Calu3 (cell line): ENCODE measurements around the gene FSCN2. TPM values are rescaled to one million over a fixed set of nuclear protein-coding genes. Genes with fewer than 3 reads are reported as not detected.

Experiments used
- BruUV-seq: library from RNA; stranded (reverse); fragments of 400-500 nt; replicated peaks from 2 replicates; lab custom pipeline; 2021; lab: Mats Ljungman, UMichigan
- CTCF ChIA-PET: fragments of 300-600 bp; sonication (Branson Sonifier 250); formaldehyde crosslinking; loops from one replicate; lab custom pipeline; 2022; ENCODE audit warnings: antibody characterized with exemption; lab: Charles Lee
- DNase-seq: peaks from one replicate; pipeline ENCODE4 v3.0.0; 2022
- H3K27ac Mint-ChIP-seq: one replicate; pipeline ENCODE4 v1.8.0; 2022; ENCODE audit warnings: mixed read lengths; ENCODE audit not compliant: unreplicated experiment
- H3K27me3 Mint-ChIP-seq: one replicate; pipeline ENCODE4 v1.8.0; 2022; ENCODE audit warnings: mixed read lengths; ENCODE audit not compliant: unreplicated experiment
- H3K36me3 Mint-ChIP-seq: one replicate; pipeline ENCODE4 v1.8.0; 2022; ENCODE audit warnings: mild to moderate bottlenecking, moderate library complexity, mixed read lengths; ENCODE audit not compliant: insufficient read depth, unreplicated experiment
- H3K4me1 Mint-ChIP-seq: one replicate; pipeline ENCODE4 v1.8.0; 2022; ENCODE audit warnings: mild to moderate bottlenecking, low read depth, mixed read lengths; ENCODE audit not compliant: unreplicated experiment
- H3K4me3 Mint-ChIP-seq: one replicate; pipeline ENCODE4 v1.8.0; 2022; ENCODE audit warnings: mild to moderate bottlenecking, low read depth, moderate library complexity, mixed read lengths; ENCODE audit not compliant: unreplicated experiment
- H3K9me3 Mint-ChIP-seq: one replicate; pipeline ENCODE4 v1.8.0; 2022; ENCODE audit warnings: low read depth, mixed read lengths; ENCODE audit not compliant: unreplicated experiment
- CTCF ChIP-seq: fragments of 200-600 bp; IDR thresholded peaks from one replicate; pipeline ENCODE4 v1.8.0; 2022; ENCODE audit warnings: antibody characterized with exemption; ENCODE audit not compliant: unreplicated experiment
- intact Hi-C: fragments of 100-400 bp; cut with micrococcal nuclease; formaldehyde crosslinking; loops from one replicate; pipeline ENCODE4 v1.10.0; 2022; ENCODE audit not compliant: unreplicated experiment
- total RNA-seq: library from RNA; stranded (reverse); gene quantifications from 2 replicates; pipeline ENCODE4 v1.2.3, GENCODE V29; 2022

The FSCN2 gene
- total RNA-seq, 1 experiment from 2014 or later = 5.5 TPM

- CTCF ChIA-PET = no interaction called here
- BruUV-seq = no TSS peak
- DNase-seq = no peak
- Mint-ChIP-seq H3K9me3 (no peaks in the 10 kb centered on the region), H3K27ac (peak overlapping the region; percentile 77), H3K4me3 (peak overlapping the region; percentile 100), H3K4me1 (peaks cover 20% of the 10 kb centered on the region), H3K27me3 (no peaks in the 10 kb centered on the region), H3K36me3 (peaks cover 83% of the 10 kb centered on the region)
- intact Hi-C loops = loop anchor here (10.0 kb wide), 1 partner anchor 472 kb away; no protein-coding TSS in a partner anchor
- TF ChIP-seq CTCF = no peak
These were observed 11.7 kb upstream of the FSCN2 start for GRCh38 chr17:81516439-81516838.

GRCh38 chr17:81517009-81517338, 11.2 kb upstream of the FSCN2 start:
- no peaks in the 10 kb centered on the region for H3K9me3 Mint-ChIP-seq
- no peak for DNase-seq
- H3K27me3 Mint-ChIP-seq = no peaks in the 10 kb centered on the region
- H3K27ac Mint-ChIP-seq = peak overlapping the region; percentile 77
- TF ChIP-seq CTCF = no peak
- peak overlapping the region; percentile 100 for H3K4me3 Mint-ChIP-seq
- intact Hi-C loops = loop anchor here (10.0 kb wide), 1 partner anchor 472 kb away; no protein-coding TSS in a partner anchor
- H3K36me3 Mint-ChIP-seq = peaks cover 78% of the 10 kb centered on the region
- H3K4me1 Mint-ChIP-seq = peaks cover 17% of the 10 kb centered on the region
- no TSS peak for BruUV-seq
- CTCF ChIA-PET = interaction anchor here (0.6 kb wide), 1 partner anchor 35 kb away, joined by 3 read pairs; no protein-coding TSS in a partner anchor

- no peaks in the 10 kb centered on the region for H3K9me3 Mint-ChIP-seq
- H3K36me3 Mint-ChIP-seq = peaks cover 72% of the 10 kb centered on the region
- peak overlapping the region; percentile 100 for H3K4me3 Mint-ChIP-seq
- peak overlapping the region; percentile 88 for H3K27ac Mint-ChIP-seq
- intact Hi-C loops = loop anchor here (10.0 kb wide), 1 partner anchor 473 kb away; no protein-coding TSS in a partner anchor
- CTCF ChIA-PET = interaction anchor here (0.6 to 1.4 kb wide), 3 partner anchors 35 to 82 kb away, joined by 3 to 6 read pairs (median 3); no protein-coding TSS in a partner anchor
- no TSS peak for BruUV-seq
- no peak for TF ChIP-seq CTCF
- H3K27me3 Mint-ChIP-seq = no peaks in the 10 kb centered on the region
- H3K4me1 Mint-ChIP-seq = peaks cover 17% of the 10 kb centered on the region
- no peak for DNase-seq
These were observed 10.7 kb upstream of the FSCN2 start for GRCh38 chr17:81517339-81518112.

- Mint-ChIP-seq H3K9me3 (no peaks in the 10 kb centered on the region), H3K4me3 (peak overlapping the region; percentile 76), H3K4me1 (peaks cover 17% of the 10 kb centered on the region), H3K27me3 (no peaks in the 10 kb centered on the region), H3K36me3 (peaks cover 65% of the 10 kb centered on the region), H3K27ac (peak overlapping the region; percentile 88)
- no peak for TF ChIP-seq CTCF
- BruUV-seq = no TSS peak
- DNase-seq = peak; percentile 58
- CTCF ChIA-PET = interaction anchor here (0.6 to 1.4 kb wide), 5 partner anchors 11 to 295 kb away, joined by 3 to 6 read pairs (median 5); partner anchors contain the start of gene CEP131
- intact Hi-C loops = loop anchor here (10.0 kb wide), 1 partner anchor 473 kb away; no protein-coding TSS in a partner anchor
These were observed 9.9 kb upstream of the FSCN2 start for GRCh38 chr17:81518113-81518784.
